K562 (cell line): ENCODE data around the gene ATXN1. TPM values are rescaled to one million over a fixed set of nuclear protein-coding genes. Genes with fewer than 3 reads are reported as not detected.

Experiments
- ATAC-seq: fragments of 200-7000 bp; cut with Tn5 transposase; 3 replicates; pipeline ENCODE4 v1.9.1; 2020; ENCODE audit warnings: moderate library complexity
- BruUV-seq: library from RNA; stranded (reverse); fragments of 400-500 nt; replicated peaks from 2 replicates; lab custom pipeline; 2021; lab: Mats Ljungman, UMichigan
- CTCF ChIA-PET: fragments of 300-600 bp; formaldehyde crosslinking; extraction: SDS; loops from one replicate; lab custom pipeline; 2021; ENCODE audit warnings: low intra/inter-chr PET ratio; lab: Yijun Ruan, JAX
- POLR2A ChIA-PET: fragments of 300-600, 350-650 bp; sonication (Branson Sonifier 250); formaldehyde crosslinking; extraction: SDS; loops from one replicate; lab custom pipeline; 2021; ENCODE audit warnings: antibody characterized with exemption, inconsistent platforms; lab: Yijun Ruan, JAX
- DNase-seq, 4 experiments: peaks; one replicate each; pipeline versions ENCODE4 v3.0.0 to v3.0.0-alpha.2; 2011 to 2018; ENCODE audit warnings: low spot score in 3 of 4, mixed read lengths in 3 of 4; ENCODE audit errors: extremely low read depth in 1 of 4
- FAIRE-seq: peaks from 2 replicates; lab custom pipeline; 2011; peaks lifted over from hg19 to GRCh38; lab: Jason Lieb, UNC
- H2AFZ ChIP-seq: 2 replicates; pipeline ENCODE4 v1.6.0; 2011; ENCODE audit warnings: low read depth, low read length, control low read depth, inconsistent platforms
- H3K27ac ChIP-seq: fragments of 200-600 bp; 3 replicates; pipeline ENCODE4 v1.8.0; 2011; ENCODE audit warnings: low read depth, mild to moderate bottlenecking, control low read depth, inconsistent platforms, low read length, moderate library complexity, mixed read lengths; ENCODE audit errors: extremely low read depth
- H3K27me3 ChIP-seq, 2 experiments: fragments of 300-600 bp in 1 of 2; 2 replicates in 1 of 2; 3 replicates in 1 of 2; pipeline versions ENCODE4 v1.6.0 to v1.8.0; 2011; ENCODE audit warnings: inconsistent platforms in 2 of 2, low read length in 2 of 2, mild to moderate bottlenecking in 1 of 2, mixed read lengths in 1 of 2, moderate library complexity in 1 of 2; ENCODE audit not compliant: control insufficient read depth in 2 of 2, insufficient read depth in 2 of 2
- H3K36me3 ChIP-seq: fragments of 300-600 bp; 3 replicates; pipeline ENCODE4 v1.8.0; 2011; ENCODE audit warnings: mild to moderate bottlenecking, low read length, inconsistent platforms; ENCODE audit not compliant: control insufficient read depth, insufficient read depth
- H3K4me1 ChIP-seq, 2 experiments: fragments of 200-600 bp in 1 of 2; replicated peaks in 1 of 2; 2 replicates in 1 of 2; 3 replicates in 1 of 2; pipeline versions ENCODE4 v1.5.1 to v1.8.0; 2011; ENCODE audit warnings: inconsistent platforms in 2 of 2, low read length in 2 of 2, mild to moderate bottlenecking in 1 of 2, mixed read lengths in 1 of 2, moderate library complexity in 1 of 2; ENCODE audit not compliant: control insufficient read depth in 2 of 2, insufficient read depth in 2 of 2
- H3K4me2 ChIP-seq: 2 replicates; pipeline ENCODE4 v1.6.1; 2011; ENCODE audit warnings: low read length, control low read depth, inconsistent platforms, mixed read lengths; ENCODE audit not compliant: insufficient read depth
- H3K4me3 ChIP-seq: fragments of 200-600 bp; sonication (generic), shearing (Covaris generic); 2 replicates; pipeline ENCODE4 v1.5.1; 2016; ENCODE audit warnings: control low read depth, inconsistent platforms
- H3K79me2 ChIP-seq: fragments of 200-600 bp; 3 replicates; pipeline ENCODE4 v1.8.0; 2011; ENCODE audit warnings: low read length, inconsistent platforms; ENCODE audit not compliant: control insufficient read depth, insufficient read depth
- H3K9ac ChIP-seq, 2 experiments: 2 replicates each; pipeline versions ENCODE4 v1.6.0 to v1.6.1; 2011; ENCODE audit warnings: low read depth in 2 of 2, low read length in 2 of 2, control low read depth in 1 of 2, inconsistent platforms in 1 of 2, mild to moderate bottlenecking in 1 of 2, mixed read lengths in 1 of 2; ENCODE audit not compliant: insufficient read depth in 1 of 2
- H3K9me1 ChIP-seq: one replicate; pipeline ENCODE4 v1.6.0; 2011; ENCODE audit warnings: inconsistent platforms, mild to moderate bottlenecking, low read length, moderate library complexity; ENCODE audit not compliant: control insufficient read depth, insufficient read depth
- H3K9me3 ChIP-seq: replicated peaks from 2 replicates; pipeline ENCODE4 v1.5.1; 2011; ENCODE audit warnings: low read depth, low read length, inconsistent platforms; ENCODE audit not compliant: control insufficient read depth, insufficient read depth
- H4K20me1 ChIP-seq: replicated peaks from 2 replicates; pipeline ENCODE4 v1.6.1; 2011; ENCODE audit warnings: low read length, inconsistent platforms, mixed read lengths; ENCODE audit not compliant: control insufficient read depth, insufficient read depth
- BACH1 ChIP-seq: fragments of 200-800 bp; sonication (Bioruptor generic); IDR thresholded peaks from 2 replicates; pipeline ENCODE4 v1.6.1; 2016; ENCODE audit warnings: missing genetic modification characterization, missing compliant biosample characterization
- COPS2 ChIP-seq: fragments of 450-650 bp; conservative IDR thresholded peaks from 2 replicates; pipeline ENCODE4 v1.6.1; 2016; ENCODE audit warnings: mild to moderate bottlenecking, moderate library complexity
- CTBP1 ChIP-seq: fragments of 450-650 bp; IDR thresholded peaks from 2 replicates; pipeline ENCODE4 v1.6.1; 2016; ENCODE audit warnings: borderline replicate concordance
- DMBX1 ChIP-seq: fragments of 250-450 bp; sonication (Bioruptor Pico); IDR thresholded peaks from 2 replicates; pipeline ENCODE4 v1.8.0; 2022; ENCODE audit warnings: inconsistent platforms, mild to moderate bottlenecking, moderate library complexity, borderline replicate concordance
- NR1H2 ChIP-seq: sonication (generic); formaldehyde crosslinking; IDR thresholded peaks from 2 replicates; pipeline ENCODE4 v1.4.0; 2020; ENCODE audit warnings: mild to moderate bottlenecking, missing genetic modification reagents
- SLC30A9 ChIP-seq: fragments of 250-450 bp; sonication (Bioruptor Pico); IDR thresholded peaks from 2 replicates; pipeline ENCODE4 v1.8.0; 2022; ENCODE audit warnings: mild to moderate bottlenecking, moderate library complexity
- SMARCA4 ChIP-seq: fragments of 450-650 bp; IDR thresholded peaks from 2 replicates; pipeline ENCODE4 v1.6.1; 2016
- SMARCB1 ChIP-seq: IDR thresholded peaks from 2 replicates; pipeline ENCODE4 v1.6.1; 2011; ENCODE audit warnings: improper control_type of control experiment, low read depth; ENCODE audit not compliant: insufficient read length
- SPI1 ChIP-seq: IDR thresholded peaks from 2 replicates; pipeline ENCODE4 v1.6.1; 2011; ENCODE audit warnings: low read depth, low read length, control low read depth, borderline replicate concordance
- ZNF384 ChIP-seq: IDR thresholded peaks from 2 replicates; pipeline ENCODE4 v1.6.1; 2012; ENCODE audit warnings: low read depth, low read length, improper control_type of control experiment
- WGBS: fragments of 100-300 bp; shearing (Covaris generic); methylation state at CpG from one replicate; pipeline ENCODE4 v1.1.6; 2016; ENCODE audit warnings: low coverage, mixed read lengths; ENCODE audit not compliant: insufficient coverage; ENCODE audit errors: missing lambda C conversion rate; 5-methylcytosine and 5-hydroxymethylcytosine counted together
- in situ Hi-C: fragments of 300-500 bp; cut with MboI; formaldehyde crosslinking; loops from 4 replicates; pipeline ENCODE4 v1.15.0; 2018; ENCODE audit warnings: inconsistent platforms, mixed read lengths
- intact Hi-C: fragments of 100-400 bp; cut with micrococcal nuclease; formaldehyde crosslinking; loops from 2 replicates; pipeline ENCODE4 v1.14.2; 2022
- polyA plus RNA-seq, 8 experiments: library from polyadenylated mRNA; depleted of rRNA in 4 of 8; stranded (reverse) in 5 of 8; unstranded in 3 of 8; fragments of >200 nt; fragmentation: Nextera tagmentation in 2 of 8; fragmentation: Illumina TruSeq in 1 of 8; extraction: Ambion mirVana in 2 of 8; extraction: Trizol in 1 of 8; gene quantifications; 2 replicates each; pipeline versions ENCODE4 v1.2.1 to v1.2.3, GENCODE V29; 2011 to 2014; ENCODE audit warnings: inconsistent platforms in 1 of 8, missing spikeins in 1 of 8
- total RNA-seq, 7 experiments: library from RNA; depleted of rRNA in 6 of 7; stranded (reverse); fragments of >200 nt in 6 of 7; fragmentation: Illumina TruSeq in 2 of 7; extraction: Trizol in 2 of 7; gene quantifications; 2 replicates each; pipeline versions ENCODE4 v1.2.1 to v1.2.3, GENCODE V29; 2011 to 2021; ENCODE audit warnings: low replicate concordance in 1 of 7
- TF ChIP-seq, protein P1 (sequence below), 2 experiments: fragments of 450-650 bp; conservative IDR thresholded peaks; 2 replicates each; pipeline ENCODE4 v1.6.1; 2017; ENCODE audit warnings: mild to moderate bottlenecking in 2 of 2, moderate library complexity in 2 of 2
- TF ChIP-seq, protein P2 (sequence below): fragments of 250-450 bp; sonication (Bioruptor Pico); IDR thresholded peaks from 2 replicates; pipeline ENCODE4 v1.4.0; 2020; ENCODE audit warnings: mild to moderate bottlenecking, moderate library complexity

Gene ATXN1
- total and polyA plus RNA-seq, 9 of the 15 experiments (the other 6 are each of a cell fraction or from before 2014, with no cell fraction given) = under 0.01 to 1.2 (median 0.58) TPM

DNA sequence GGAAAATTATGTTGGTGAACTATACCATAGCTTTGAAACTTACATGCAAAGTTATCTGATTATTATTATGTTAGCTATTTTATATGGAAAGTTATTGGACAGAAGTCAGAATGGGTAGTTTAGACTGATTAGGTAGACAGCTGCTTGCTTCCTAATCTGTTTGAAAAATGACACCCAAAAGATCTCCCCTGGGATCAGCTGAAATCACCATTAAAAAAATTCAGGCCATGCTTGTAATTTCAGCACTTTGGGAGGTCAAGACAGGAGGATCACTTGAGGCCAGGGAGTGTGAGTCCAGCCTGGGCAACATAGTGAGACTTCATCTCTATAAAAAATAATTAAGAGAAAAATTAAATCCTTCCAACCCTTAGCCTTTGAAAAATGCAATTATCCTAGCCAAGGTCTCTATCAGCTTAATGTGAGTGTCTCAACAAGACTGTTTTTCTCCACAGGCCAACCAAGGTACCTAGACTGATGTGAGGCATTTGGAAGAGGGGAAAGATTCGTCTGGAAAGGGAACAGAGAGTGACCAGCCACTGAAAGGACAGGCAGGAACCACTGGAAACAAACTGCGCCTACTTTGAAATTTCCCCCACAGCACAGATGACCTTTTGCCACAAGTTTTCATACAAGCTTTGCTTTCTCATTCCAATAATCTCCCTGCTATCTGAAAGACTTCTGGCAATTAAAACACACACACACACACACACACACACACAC, 290.6 kb downstream of the ATXN1 start (continued):
- TF ChIP-seq, protein P1, sequence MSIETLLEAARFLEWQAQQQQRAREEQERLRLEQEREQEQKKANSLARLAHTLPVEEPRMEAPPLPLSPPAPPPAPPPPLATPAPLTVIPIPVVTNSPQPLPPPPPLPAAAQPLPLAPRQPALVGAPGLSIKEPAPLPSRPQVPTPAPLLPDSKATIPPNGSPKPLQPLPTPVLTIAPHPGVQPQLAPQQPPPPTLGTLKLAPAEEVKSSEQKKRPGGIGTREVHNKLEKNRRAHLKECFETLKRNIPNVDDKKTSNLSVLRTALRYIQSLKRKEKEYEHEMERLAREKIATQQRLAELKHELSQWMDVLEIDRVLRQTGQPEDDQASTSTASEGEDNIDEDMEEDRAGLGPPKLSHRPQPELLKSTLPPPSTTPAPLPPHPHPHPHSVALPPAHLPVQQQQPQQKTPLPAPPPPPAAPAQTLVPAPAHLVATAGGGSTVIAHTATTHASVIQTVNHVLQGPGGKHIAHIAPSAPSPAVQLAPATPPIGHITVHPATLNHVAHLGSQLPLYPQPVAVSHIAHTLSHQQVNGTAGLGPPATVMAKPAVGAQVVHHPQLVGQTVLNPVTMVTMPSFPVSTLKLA (conservative IDR thresholded peaks at IDR 0.05) = no peak
- no peak for TF ChIP-seq DMBX1 (CRISPR knock-in tag)

DNA sequence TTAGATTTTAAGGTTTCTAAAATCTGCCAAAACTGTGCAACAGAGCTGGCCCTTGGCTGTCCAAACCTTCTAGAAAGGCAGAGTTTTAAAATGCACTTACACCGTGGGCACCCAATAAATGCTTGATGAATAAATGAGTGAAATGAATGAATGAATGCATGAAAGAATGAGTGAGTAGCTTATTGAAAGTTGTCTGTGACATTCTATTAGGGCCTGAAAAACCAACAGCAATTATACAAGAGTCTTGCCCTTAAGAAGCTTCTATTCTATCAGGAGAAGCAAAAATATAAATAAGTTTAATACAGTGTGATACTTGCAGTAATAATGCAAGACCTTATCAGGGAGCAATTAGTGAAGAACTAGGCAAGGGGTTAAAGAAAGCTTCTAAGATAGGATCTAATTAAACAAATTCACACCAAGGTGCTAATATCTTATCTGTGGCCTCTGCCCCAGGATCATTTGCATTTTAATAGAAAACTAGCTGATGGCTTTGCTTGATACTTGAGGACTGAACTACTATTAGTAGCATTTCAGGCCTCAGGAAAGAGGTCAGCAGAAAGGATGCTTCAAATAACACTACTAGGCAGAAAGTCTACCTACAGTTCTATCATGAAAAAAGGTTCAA, 292.2 kb downstream of the ATXN1 start:
- no peak for ATAC-seq
- Histone ChIP-seq H3K9ac (no peak overlapping the region), H3K9me3 (no peaks in the 10 kb centered on the region), H3K4me2 (no peak overlapping the region), H3K27me3 (peaks cover 10 to 14% of the 10 kb centered on the region in 2 experiments; a peak in 4 of 5 replicates), H3K79me2 (no peaks in the 10 kb centered on the region), H3K36me3 (no peaks in the 10 kb centered on the region), H3K4me3 (no peak overlapping the region), H2AFZ (no peak overlapping the region), H3K9me1 (no peaks in the 10 kb centered on the region), H3K4me1 (no peaks in the 10 kb centered on the region), H3K27ac (no peak overlapping the region)
- ChIA-PET POLR2A (interaction anchor here (0.7 kb wide), 1 partner anchor 42 kb away, joined by 3 read pairs; no protein-coding TSS in a partner anchor), CTCF (no interaction called here)
- FAIRE-seq = no peak
- no peak for DNase-seq
- WGBS = 0% methylated on average over 1 of the region's 1 CpG
- TF ChIP-seq SMARCB1 (no peak), NR1H2 (no peak), BACH1 (tag) (no peak), SLC30A9 (no peak), CTBP1 (no peak), ZNF384 (no peak), COPS2 (no peak), SMARCA4 (no peak), SPI1 (no peak)
- TF ChIP-seq, protein P1 (conservative IDR thresholded peaks at IDR 0.05) = no peak
- TF ChIP-seq, protein P2, sequence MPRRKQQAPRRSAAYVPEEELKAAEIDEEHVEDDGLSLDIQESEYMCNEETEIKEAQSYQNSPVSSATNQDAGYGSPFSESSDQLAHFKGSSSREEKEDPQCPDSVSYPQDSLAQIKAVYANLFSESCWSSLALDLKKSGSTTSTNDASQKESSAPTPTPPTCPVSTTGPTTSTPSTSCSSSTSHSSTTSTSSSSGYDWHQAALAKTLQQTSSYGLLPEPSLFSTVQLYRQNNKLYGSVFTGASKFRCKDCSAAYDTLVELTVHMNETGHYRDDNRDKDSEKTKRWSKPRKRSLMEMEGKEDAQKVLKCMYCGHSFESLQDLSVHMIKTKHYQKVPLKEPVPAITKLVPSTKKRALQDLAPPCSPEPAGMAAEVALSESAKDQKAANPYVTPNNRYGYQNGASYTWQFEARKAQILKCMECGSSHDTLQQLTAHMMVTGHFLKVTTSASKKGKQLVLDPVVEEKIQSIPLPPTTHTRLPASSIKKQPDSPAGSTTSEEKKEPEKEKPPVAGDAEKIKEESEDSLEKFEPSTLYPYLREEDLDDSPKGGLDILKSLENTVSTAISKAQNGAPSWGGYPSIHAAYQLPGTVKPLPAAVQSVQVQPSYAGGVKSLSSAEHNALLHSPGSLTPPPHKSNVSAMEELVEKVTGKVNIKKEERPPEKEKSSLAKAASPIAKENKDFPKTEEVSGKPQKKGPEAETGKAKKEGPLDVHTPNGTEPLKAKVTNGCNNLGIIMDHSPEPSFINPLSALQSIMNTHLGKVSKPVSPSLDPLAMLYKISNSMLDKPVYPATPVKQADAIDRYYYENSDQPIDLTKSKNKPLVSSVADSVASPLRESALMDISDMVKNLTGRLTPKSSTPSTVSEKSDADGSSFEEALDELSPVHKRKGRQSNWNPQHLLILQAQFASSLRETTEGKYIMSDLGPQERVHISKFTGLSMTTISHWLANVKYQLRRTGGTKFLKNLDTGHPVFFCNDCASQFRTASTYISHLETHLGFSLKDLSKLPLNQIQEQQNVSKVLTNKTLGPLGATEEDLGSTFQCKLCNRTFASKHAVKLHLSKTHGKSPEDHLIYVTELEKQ (CRISPR knock-in tag) = no peak
- TF ChIP-seq, all 486 proteins: peak for 0
- in situ Hi-C loops = no loop called here
- intact Hi-C loops = no loop called here
- no TSS peak for BruUV-seq
- H4K20me1 ChIP-seq = no peaks in the 10 kb centered on the region
